ENCODE data around the gene FRS3. TPM values are rescaled to one million over a fixed set of nuclear protein-coding genes. Genes with fewer than 3 reads are reported as not detected.

FRS3 gene
- total and polyA plus RNA-seq, 2 of the 13 experiments (the other 11 are each of a cell fraction or from before 2014, with no cell fraction given) = 3.0 to 7.4 TPM

GRCh38 chr6:41733707-41734665 is 45.7 kb downstream of the FRS3 start (continued):
- TF ChIP-seq ZNF563 (CRISPR knock-in tag; IDR thresholded peaks at IDR 0.05) (peak; percentile 56; the same call in 1 of the 2 replicates), STAG1 (CRISPR knock-in tag; IDR thresholded peaks at IDR 0.05) (0 out of 2 replicates have a peak, but pooled peaks have one; percentile 3), SOX13 (IDR thresholded peaks at IDR 0.05) (no peak), SOX13 (CRISPR knock-in tag; conservative IDR thresholded peaks at IDR 0.05 in 1 of 2, IDR thresholded peaks at IDR 0.05 in 1 of 2) (peak in 1 of 2 experiments; percentile 2; a peak in 1 of 4 replicates), TIGD3 (CRISPR knock-in tag; IDR thresholded peaks at IDR 0.05; ENCODE audit: borderline replicate concordance) (peak; percentile 57; the same call in 1 of the 2 replicates), ZBTB43 (CRISPR knock-in tag; conservative IDR thresholded peaks at IDR 0.05) (0 out of 2 replicates have a peak, but pooled peaks have one; percentile 41), RFX1 (IDR thresholded peaks at IDR 0.05) (no peak), XBP1 (CRISPR knock-in tag; IDR thresholded peaks at IDR 0.05) (no peak), ZBTB4 (CRISPR knock-in tag; IDR thresholded peaks at IDR 0.05; ENCODE audit: borderline replicate concordance) (peak; percentile 25; the same call in 1 of the 2 replicates), ZNF446 (CRISPR knock-in tag; IDR thresholded peaks at IDR 0.05) (0 out of 2 replicates have a peak, but pooled peaks have one; percentile 12), ZNF557 (CRISPR knock-in tag; IDR thresholded peaks at IDR 0.05) (no peak), SALL1 (CRISPR knock-in tag; IDR thresholded peaks at IDR 0.05) (peak; percentile 50; the same call in 1 of the 2 replicates), ZNF883 (CRISPR knock-in tag; IDR thresholded peaks at IDR 0.05; ENCODE audit: not compliant biosample characterization) (peak; percentile 53), AKAP8 (CRISPR knock-in tag; IDR thresholded peaks at IDR 0.05) (peak; percentile 88; the same call in 1 of the 2 replicates), ZNF547 (CRISPR knock-in tag; IDR thresholded peaks at IDR 0.05) (peak; percentile 90), ZFP62 (CRISPR knock-in tag; IDR thresholded peaks at IDR 0.05) (no peak), ZNF121 (CRISPR knock-in tag; IDR thresholded peaks at IDR 0.05) (no peak), ZNF546 (CRISPR knock-in tag; conservative IDR thresholded peaks at IDR 0.05) (no peak), ZNF496 (CRISPR knock-in tag; IDR thresholded peaks at IDR 0.05; ENCODE audit: insufficient replicate concordance) (no peak), MAZ (IDR thresholded peaks at IDR 0.05; ENCODE audit: borderline replicate concordance, low read depth, low read length) (peak; percentile 53; the same call in 1 of the 2 replicates), MAZ (CRISPR knock-in tag; IDR thresholded peaks at IDR 0.05; ENCODE audit: low read depth) (peak; percentile 88), ZNF768 (CRISPR knock-in tag; IDR thresholded peaks at IDR 0.05) (peak; percentile 14; the same call in 1 of the 2 replicates)
